Activated CD8-positive, alpha-beta T cell treated with anti-CD3 and anti-CD28 coated beads for 36 hours (primary cell): Measurements from ENCODE around the gene KRT2. TPM values are rescaled to one million over a fixed set of nuclear protein-coding genes. Genes with fewer than 3 reads are reported as not detected.
A peak's percentile ranks its signal among the peaks of the same experiment; 100 is the strongest.

Experiments used
- ATAC-seq: fragments of 200-7000 bp; cut with Tn5 transposase; one replicate; pipeline ENCODE4 v1.10.0; 2021; ENCODE audit warnings: mild to moderate bottlenecking, moderate library complexity
- CTCF ChIA-PET: fragments of 350-600 bp; sonication (Branson Sonifier 250); formaldehyde crosslinking; loops from one replicate; lab custom pipeline; 2021; ENCODE audit warnings: antibody characterized with exemption; lab: Charles Lee
- POLR2A ChIA-PET: fragments of 350-600 bp; sonication (Branson Sonifier 250); formaldehyde crosslinking; loops from one replicate; lab custom pipeline; 2021; ENCODE audit warnings: antibody characterized with exemption; lab: Charles Lee
- DNase-seq: peaks from one replicate; pipeline ENCODE4 v3.0.0-alpha.2; 2020
- H3K27ac Mint-ChIP-seq: one replicate; pipeline ENCODE4 v1.8.0; 2021; ENCODE audit warnings: mild to moderate bottlenecking, mixed read lengths
- H3K27me3 Mint-ChIP-seq: one replicate; pipeline ENCODE4 v1.8.0; 2021; ENCODE audit warnings: mixed read lengths
- H3K36me3 Mint-ChIP-seq: one replicate; pipeline ENCODE4 v1.8.0; 2021; ENCODE audit warnings: low read depth, mixed read lengths
- H3K4me1 Mint-ChIP-seq: one replicate; pipeline ENCODE4 v1.8.0; 2021; ENCODE audit warnings: low read depth, mixed read lengths
- H3K4me3 Mint-ChIP-seq: one replicate; pipeline ENCODE4 v1.8.0; 2021; ENCODE audit warnings: mild to moderate bottlenecking, moderate library complexity, mixed read lengths
- H3K9me3 Mint-ChIP-seq: one replicate; pipeline ENCODE4 v1.8.0; 2021; ENCODE audit warnings: mixed read lengths
- intact Hi-C: fragments of 100-400 bp; cut with micrococcal nuclease; formaldehyde crosslinking; loops from one replicate; pipeline ENCODE4 v1.10.0; 2022
- total RNA-seq, 2 experiments: library from RNA; stranded (reverse); gene quantifications; one replicate each; pipeline ENCODE4 v1.2.3, GENCODE V29; 2021
- TF ChIP-seq, protein P1 (sequence below): fragments of 200-600 bp; IDR thresholded peaks from one replicate; pipeline ENCODE4 v1.8.0; 2022; ENCODE audit warnings: antibody characterized with exemption, mild to moderate bottlenecking

The KRT2 gene
- total RNA-seq, 2 experiments from 2014 or later, result not detected

DNA sequence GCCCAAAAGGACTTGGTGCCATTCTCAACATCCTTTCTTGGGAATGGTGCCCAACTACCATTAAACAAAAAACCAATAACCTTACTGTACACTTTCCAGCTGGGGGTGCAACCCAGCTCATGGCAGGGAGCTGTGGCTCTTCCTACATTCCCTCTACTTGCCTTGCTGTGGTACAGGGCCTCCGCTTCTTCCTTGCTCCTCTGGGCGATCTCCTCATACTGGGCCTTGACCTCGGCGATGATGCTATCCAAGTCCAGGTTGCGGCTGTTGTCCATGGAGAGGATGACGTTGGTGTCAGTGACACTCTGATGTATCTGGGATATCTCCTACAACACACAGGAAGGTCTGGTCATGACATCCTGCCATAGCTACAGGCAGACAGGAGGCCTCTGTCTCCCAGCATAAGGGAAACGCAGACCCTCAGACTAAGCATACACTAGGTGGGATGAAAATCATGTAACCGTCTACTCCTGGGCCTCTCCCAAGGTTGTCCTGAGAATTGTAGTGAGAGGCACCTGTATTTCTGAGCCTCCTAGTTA lies 3.9 kb downstream of the KRT2 start:
- DNase-seq (no peak), ATAC-seq (no peak)
- Mint-ChIP-seq H3K27ac (no peak overlapping the region), H3K9me3 (no peaks in the 10 kb centered on the region), H3K4me3 (no peak overlapping the region), H3K36me3 (no peaks in the 10 kb centered on the region), H3K4me1 (peaks cover 53% of the 10 kb centered on the region), H3K27me3 (no peaks in the 10 kb centered on the region)
- TF ChIP-seq, protein P1, sequence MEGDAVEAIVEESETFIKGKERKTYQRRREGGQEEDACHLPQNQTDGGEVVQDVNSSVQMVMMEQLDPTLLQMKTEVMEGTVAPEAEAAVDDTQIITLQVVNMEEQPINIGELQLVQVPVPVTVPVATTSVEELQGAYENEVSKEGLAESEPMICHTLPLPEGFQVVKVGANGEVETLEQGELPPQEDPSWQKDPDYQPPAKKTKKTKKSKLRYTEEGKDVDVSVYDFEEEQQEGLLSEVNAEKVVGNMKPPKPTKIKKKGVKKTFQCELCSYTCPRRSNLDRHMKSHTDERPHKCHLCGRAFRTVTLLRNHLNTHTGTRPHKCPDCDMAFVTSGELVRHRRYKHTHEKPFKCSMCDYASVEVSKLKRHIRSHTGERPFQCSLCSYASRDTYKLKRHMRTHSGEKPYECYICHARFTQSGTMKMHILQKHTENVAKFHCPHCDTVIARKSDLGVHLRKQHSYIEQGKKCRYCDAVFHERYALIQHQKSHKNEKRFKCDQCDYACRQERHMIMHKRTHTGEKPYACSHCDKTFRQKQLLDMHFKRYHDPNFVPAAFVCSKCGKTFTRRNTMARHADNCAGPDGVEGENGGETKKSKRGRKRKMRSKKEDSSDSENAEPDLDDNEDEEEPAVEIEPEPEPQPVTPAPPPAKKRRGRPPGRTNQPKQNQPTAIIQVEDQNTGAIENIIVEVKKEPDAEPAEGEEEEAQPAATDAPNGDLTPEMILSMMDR, result no peak
- CTCF ChIA-PET, result interaction anchor here (1.9 kb wide), 1 partner anchor 223 kb away, joined by 5 read pairs; no protein-coding TSS in a partner anchor
- intact Hi-C loops, result no loop called here
- POLR2A ChIA-PET, result no interaction called here

DNA sequence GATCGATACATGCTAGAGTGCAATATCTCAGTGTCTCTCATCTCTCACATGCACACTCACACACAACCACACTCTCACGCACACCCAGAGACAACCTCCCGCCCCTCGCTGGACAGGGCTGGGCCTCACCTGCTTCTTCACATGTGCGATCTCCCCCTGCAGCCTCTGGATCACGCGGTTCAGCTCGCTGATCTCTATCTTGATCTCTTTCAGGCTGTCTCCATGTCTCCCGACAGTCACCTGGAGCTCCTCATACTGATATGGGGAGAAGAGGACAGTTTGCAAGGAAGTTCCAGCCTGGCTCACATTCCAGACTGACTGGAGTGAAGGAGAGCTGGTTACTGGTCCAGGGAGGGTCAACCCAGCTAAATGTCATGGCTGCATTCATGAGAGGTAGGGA lies 4.4 kb downstream of the KRT2 start:
- Mint-ChIP-seq H3K27ac (no peak overlapping the region), H3K9me3 (no peaks in the 10 kb centered on the region), H3K4me1 (peaks cover 54% of the 10 kb centered on the region), H3K27me3 (no peaks in the 10 kb centered on the region), H3K36me3 (no peaks in the 10 kb centered on the region), H3K4me3 (no peak overlapping the region)
- intact Hi-C loops, result no loop called here
- ChIA-PET CTCF (interaction anchor here (1.9 kb wide), 1 partner anchor 223 kb away, joined by 5 read pairs; no protein-coding TSS in a partner anchor), POLR2A (no interaction called here)
- TF ChIP-seq, protein P1, result no peak
- DNase-seq (no peak), ATAC-seq (no peak)

DNA sequence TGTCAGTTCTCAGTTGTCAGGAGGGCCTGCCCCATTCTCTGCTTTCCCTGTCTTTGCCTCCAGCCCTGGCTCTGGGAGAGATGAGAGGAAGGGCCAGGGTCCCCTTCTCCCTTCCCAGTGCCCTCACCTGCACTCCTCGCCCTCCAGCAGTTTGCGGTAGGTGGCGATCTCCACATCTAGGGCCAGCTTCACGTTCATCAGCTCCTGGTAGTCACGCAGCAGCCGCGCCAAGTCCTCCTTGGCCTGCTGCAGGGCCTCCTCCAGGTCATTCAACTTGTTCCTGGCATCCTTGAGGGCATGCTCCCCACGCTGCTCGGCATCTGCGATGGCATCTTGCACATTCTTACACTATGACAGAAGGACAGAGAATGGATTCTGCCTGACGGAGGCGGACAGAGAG lies 5.4 kb downstream of the KRT2 start:
- intact Hi-C loops, result no loop called here
- Mint-ChIP-seq H3K4me1 (peaks cover 59% of the 10 kb centered on the region), H3K9me3 (no peaks in the 10 kb centered on the region), H3K27me3 (no peaks in the 10 kb centered on the region), H3K36me3 (no peaks in the 10 kb centered on the region), H3K27ac (peak overlapping the region; percentile 9), H3K4me3 (no peak overlapping the region)
- DNase-seq (no peak), ATAC-seq (no peak)
- ChIA-PET POLR2A (no interaction called here), CTCF (no interaction called here)
- TF ChIP-seq, protein P1, result no peak

DNA sequence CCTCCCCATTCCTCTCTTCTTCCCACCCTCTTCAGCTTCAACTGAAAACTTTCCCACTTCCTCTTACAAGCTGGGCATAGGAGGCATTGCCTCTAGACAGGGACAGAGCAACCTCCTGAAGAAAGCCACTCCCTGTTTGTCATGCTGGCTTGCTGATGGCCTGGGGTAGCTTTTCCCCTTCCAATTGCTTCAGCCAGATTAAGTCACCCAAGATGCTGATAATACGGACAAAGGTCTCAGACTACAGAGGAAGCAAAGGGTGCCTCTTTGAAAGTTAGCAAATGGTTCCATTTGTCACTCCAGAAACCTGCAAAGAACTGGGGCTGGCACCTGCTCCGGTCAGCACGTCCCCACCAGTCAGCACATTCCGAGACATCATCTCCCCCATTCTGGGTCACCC lies 6.0 kb downstream of the KRT2 start:
- TF ChIP-seq, protein P1, result no peak
- no peak for ATAC-seq
- intact Hi-C loops, result no loop called here
- CTCF ChIA-PET, result no interaction called here
- peak overlapping the region; percentile 80 for H3K27ac Mint-ChIP-seq
- POLR2A ChIA-PET, result interaction anchor here (0.7 kb wide), 1 partner anchor 71 kb away, joined by 3 read pairs; no protein-coding TSS in a partner anchor
- no peaks in the 10 kb centered on the region for H3K9me3 Mint-ChIP-seq
- H3K27me3 Mint-ChIP-seq, result no peaks in the 10 kb centered on the region
- H3K4me1 Mint-ChIP-seq, result peaks cover 60% of the 10 kb centered on the region
- H3K4me3 Mint-ChIP-seq, result no peak overlapping the region
- H3K36me3 Mint-ChIP-seq, result no peaks in the 10 kb centered on the region
- DNase-seq, result no peak

DNA sequence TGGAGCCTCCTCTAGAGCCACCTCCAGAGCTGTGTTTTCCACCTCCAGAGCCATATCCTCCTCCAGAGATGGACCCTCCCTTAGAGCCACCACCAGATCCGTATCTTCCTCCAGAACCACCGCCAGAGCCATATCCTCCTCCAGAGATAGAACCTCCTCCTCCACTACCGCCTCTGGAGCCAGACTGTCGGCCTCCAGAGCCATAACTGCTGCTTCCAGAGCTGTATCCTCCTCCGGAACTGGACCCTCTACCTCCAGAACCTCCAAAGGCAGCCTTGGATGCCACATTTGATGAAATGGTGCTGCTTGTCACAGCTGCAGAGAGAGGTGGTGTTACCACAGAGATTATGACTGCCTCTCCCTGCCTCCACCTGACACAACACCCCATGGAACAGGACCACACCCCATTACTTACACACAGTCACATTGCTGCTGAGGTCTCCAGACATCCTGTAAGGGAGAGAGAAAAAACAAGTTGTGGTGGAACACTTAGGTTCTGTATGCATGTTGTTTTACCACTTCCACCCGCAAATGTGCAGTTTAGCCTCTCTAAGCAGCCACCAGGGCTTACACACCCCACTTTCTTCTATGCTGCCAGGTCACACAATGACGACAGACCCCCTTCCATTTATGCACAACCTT lies 6.8 kb downstream of the KRT2 start:
- H3K4me1 Mint-ChIP-seq, result peaks cover 60% of the 10 kb centered on the region

More for the DNA sequence above, 6.8 kb downstream of the KRT2 start:
- ATAC-seq (peak; percentile 91), DNase-seq (peak; percentile 57)
- intact Hi-C loops, result no loop called here
- ChIA-PET CTCF (no interaction called here), POLR2A (interaction anchor here (0.7 kb wide), 1 partner anchor 71 kb away, joined by 3 read pairs; no protein-coding TSS in a partner anchor)
- no peak overlapping the region for H3K4me3 Mint-ChIP-seq
- no peaks in the 10 kb centered on the region for H3K27me3 Mint-ChIP-seq
- TF ChIP-seq, protein P1, result no peak
- no peaks in the 10 kb centered on the region for H3K36me3 Mint-ChIP-seq
- H3K27ac Mint-ChIP-seq, result peak overlapping the region; percentile 80
- H3K9me3 Mint-ChIP-seq, result no peaks in the 10 kb centered on the region
